GM19468 (cell line): ENCODE measurements around the gene AP3M1.
"Not testable (repeated sequence)": the region's sequence is repeated elsewhere in the genome, so short reads cannot be mapped to it uniquely, and the experiment has no call there.

ENCODE experiments used
- ATAC-seq: cut with Tn5 transposase; IDR thresholded peaks from one replicate; pipeline ENCODE4 v1.9.1; 2021; ENCODE audit warnings: mild to moderate bottlenecking, moderate library complexity, moderate number of reproducible peaks; ENCODE audit not compliant: unreplicated experiment; ENCODE audit errors: extremely low read depth

The AP3M1 gene

DNA sequence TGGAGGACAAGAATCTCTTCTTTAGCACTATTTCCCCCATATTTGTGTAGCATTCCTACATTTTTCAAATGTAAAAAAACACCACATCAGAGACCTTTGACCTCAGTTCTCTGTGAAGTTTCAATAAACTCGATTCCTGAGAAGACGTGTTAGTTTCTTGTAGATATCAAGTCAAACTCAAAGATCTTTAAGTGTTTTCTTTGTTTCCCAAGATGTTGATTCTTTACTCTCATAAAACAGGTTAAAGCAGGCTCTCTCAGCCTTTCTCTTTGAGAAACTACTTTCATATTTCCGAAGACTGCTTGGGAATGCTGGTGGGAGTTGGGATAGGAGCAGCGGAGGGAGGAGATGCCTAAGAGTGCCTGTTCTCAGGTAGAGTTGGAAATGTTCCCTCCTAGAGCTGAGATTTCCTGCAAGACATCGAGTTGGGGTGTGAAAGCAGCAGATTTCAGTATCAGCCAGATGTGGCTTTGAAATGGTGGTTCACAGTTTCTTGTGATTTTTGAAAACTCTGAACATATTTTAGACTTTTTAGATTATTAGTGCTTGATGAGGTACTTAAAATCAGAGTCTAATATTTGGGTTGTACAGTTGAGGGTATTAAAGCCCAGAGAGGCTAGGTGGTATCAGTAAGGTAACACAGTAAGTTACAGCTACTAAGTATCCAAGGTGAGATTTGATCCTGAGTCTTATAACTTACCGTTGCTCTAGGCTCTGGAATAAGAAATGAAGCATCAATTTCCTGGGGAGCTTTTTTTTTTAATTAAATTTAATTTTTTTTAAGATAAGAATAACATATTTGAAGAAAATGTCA lies 14.3 kb upstream of the AP3M1 start:
- ATAC-seq: no peak

- no peak for ATAC-seq
Measured at GRCh38 chr10:74163319-74164068, 12.9 kb upstream of the AP3M1 start.

GRCh38 chr10:74160013-74160412 lies 9.4 kb upstream of the AP3M1 start:
- no peak for ATAC-seq

GRCh38 chr10:74156919-74157289 lies 6.3 kb upstream of the AP3M1 start:
- ATAC-seq: no peak

DNA sequence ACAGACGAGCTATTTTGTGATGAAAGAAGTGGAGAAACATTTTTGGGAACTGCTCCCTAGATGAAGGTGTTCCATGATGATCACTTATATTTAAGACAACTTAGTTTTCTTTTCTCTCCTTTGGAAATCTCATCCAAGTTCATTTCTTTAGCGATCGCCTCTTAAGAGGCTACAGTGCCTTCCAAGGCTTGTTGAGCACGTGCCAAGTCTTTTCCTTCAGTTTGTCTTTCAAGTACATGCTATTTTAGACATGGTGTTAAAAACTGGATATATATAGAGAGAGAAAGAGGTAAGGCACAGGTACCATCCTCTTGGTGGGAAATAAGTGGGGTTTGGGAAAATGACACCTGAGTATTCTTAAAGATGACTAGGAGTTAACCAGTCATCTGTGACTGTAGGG lies 3.0 kb upstream of the AP3M1 start:
- no peak for ATAC-seq

GRCh38 chr10:74153123-74153522 lies 2.5 kb upstream of the AP3M1 start:
- no peak for ATAC-seq

GRCh38 chr10:74151879-74152722 lies 1.5 kb upstream of the AP3M1 start:
- no peak for ATAC-seq

DNA sequence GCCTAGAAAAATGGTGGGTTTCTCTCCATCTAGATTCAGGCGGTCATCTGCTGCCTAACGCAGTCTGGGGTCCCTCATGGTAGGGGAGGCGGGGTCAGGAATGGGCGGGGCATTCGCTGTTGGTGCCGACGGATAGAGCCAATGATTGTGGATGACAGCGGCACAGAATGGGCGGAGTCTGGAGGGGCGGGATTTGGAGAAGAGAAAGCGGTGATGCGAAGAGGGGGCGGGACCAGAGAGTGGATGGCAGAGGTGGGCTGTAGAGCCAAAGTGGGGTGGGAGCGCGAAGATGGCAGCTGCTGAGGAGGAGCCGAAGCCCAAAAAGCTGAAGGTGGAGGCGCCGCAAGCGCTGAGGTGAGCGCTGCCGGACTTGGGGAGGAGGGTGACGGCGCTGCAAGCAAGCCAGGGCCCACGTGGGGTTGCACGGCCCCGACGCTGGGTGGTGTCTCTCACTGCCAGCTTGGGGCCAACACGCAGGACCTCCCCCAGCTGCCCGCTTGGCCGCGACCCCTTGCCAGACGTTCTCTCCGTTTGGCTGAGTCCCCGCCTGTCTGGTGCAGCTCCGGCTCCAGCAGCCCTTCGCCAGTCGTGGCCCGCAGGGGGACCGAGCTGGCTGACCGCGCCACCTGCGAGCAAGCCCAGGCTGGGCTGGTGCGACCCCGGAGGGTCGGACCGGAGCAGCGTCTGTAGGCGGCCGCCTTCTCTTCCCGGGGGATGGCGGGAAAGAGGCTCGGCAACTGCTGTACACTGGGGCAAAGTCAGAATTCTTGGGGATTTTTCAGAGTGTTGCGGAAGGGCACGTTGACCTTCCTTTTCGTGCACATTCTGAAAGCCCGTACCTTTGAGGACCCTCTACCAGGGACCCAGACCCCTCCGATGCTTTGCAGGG lies 606 bp upstream of the AP3M1 start, which contains the start of gene ADK:
Gene ADK, plus strand, starts transcription at position 232 of the 889 bp plus-strand sequence. Its CDS starts 58 bp downstream, at position 290.
- peak; percentile 41 for ATAC-seq

- not testable (repeated sequence) for ATAC-seq
Measured at GRCh38 chr10:74146980-74147379, 3.6 kb downstream of the AP3M1 start.

- ATAC-seq: no peak
Measured at GRCh38 chr10:74145133-74145532, 5.5 kb downstream of the AP3M1 start.

GRCh38 chr10:74140553-74140952 lies 10.1 kb downstream of the AP3M1 start:
- ATAC-seq: no peak

DNA sequence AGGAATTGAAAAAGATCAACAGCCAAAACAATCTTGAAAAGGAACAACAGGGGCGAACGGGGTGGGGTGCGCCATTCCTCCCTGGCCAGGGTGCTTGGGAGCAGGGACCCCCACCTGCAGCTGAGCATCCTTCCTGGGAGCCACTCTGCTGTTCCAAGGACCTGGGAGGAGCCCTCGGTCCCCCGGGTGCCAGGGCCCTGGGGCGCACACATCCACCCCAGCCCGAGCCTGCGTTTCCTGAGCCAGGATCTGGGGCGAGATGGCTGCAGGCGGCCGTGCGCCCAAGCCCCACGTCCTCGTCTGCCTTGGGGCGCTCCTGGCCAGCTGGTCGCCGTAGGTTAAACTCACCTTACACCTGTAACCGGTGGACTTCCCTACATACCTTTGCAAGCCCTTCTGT lies 10.6 kb downstream of the AP3M1 start:
- no peak for ATAC-seq

GRCh38 chr10:74138596-74138995 lies 12.0 kb downstream of the AP3M1 start:
- ATAC-seq: not testable (repeated sequence)

DNA sequence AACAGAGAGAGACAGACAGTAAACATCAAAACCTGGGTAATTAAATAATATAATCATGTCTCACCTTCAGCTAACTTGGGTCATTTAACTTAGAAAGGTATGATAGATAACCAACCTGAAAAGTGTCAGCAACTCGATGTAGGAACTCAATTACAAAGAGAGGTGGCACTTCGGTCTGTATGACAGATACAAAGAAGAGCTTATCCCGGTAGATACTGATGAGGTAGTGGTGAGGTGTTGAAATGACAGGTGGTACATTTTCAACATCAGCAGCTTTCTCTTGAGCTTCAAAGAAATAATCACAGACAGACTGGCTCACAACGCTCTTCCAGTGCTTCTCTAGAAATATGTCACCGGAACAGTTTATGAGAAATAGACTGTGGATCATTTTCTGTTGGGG lies 12.6 kb downstream of the AP3M1 start:
- ATAC-seq: no peak

- no peak for ATAC-seq
Measured at GRCh38 chr10:74135452-74135851, 15.2 kb downstream of the AP3M1 start.

- ATAC-seq: no peak
Measured at GRCh38 chr10:74133923-74134820, 16.5 kb downstream of the AP3M1 start.

- ATAC-seq: no peak
Measured at GRCh38 chr10:74123081-74123480, 27.5 kb downstream of the AP3M1 start.

- ATAC-seq: no peak
Measured at GRCh38 chr10:74122060-74122459, 28.6 kb downstream of the AP3M1 start.

DNA sequence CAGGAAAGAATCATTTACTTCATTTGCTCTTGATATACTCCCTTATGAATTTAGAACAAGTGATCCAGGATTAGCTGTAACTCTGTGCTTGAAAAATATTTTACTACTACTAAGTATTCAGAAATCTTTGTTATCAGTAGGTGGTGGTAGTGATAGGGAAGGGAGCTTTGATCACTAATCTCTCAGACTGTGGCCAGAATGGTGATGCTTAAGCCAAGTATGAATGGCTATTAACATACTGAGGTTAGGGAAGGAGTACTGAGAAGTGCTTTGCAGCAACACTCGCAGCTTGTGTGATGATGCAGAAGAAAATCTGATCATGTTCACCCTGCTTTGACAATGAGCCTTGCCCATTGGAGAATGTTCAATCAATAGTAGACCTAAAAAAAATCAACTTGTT lies 29.3 kb downstream of the AP3M1 start:
- no peak for ATAC-seq
